Measurements from ENCODE around the gene LRPAP1. TPM values are rescaled to one million over a fixed set of nuclear protein-coding genes. Genes with fewer than 3 reads are reported as not detected.

LRPAP1 gene
- total RNA-seq, 1 donor = 82.9 TPM

GRCh38 chr4:3516061-3516835 lies 16.0 kb downstream of the LRPAP1 start:
- Histone ChIP-seq H3K4me2 (ENCODE audit: insufficient read depth, low read length) (no peak overlapping the region), H3K27me3 (ENCODE audit: insufficient read depth, low read length) (no peaks in the 10 kb centered on the region), H2AFZ (ENCODE audit: low read length) (no peak overlapping the region), H3K79me2 (ENCODE audit: insufficient read depth, low read length) (no peaks in the 10 kb centered on the region), H3K4me1 (ENCODE audit: insufficient read depth, low read length) (no peaks in the 10 kb centered on the region), H3K9me3 (ENCODE audit: low read depth, low read length) (no peaks in the 10 kb centered on the region), H3K4me3 (ENCODE audit: insufficient read depth, low read length) (no peak overlapping the region), H4K20me1 (ENCODE audit: insufficient read depth, low read length) (peaks cover 2% of the 10 kb centered on the region), H3K27ac (ENCODE audit: low read depth, low read length) (no peak overlapping the region), H3K36me3 (ENCODE audit: insufficient read depth, low read length) (peaks cover 59% of the 10 kb centered on the region)
- no peak for DNase-seq (ENCODE audit: insufficient read length, low spot score, missing footprints)
- TF ChIP-seq CTCF (IDR thresholded peaks at IDR 0.05; ENCODE audit: extremely low read depth, low read depth, low read length) = no peak

GRCh38 chr4:3515646-3516045 lies 16.6 kb downstream of the LRPAP1 start:
- Histone ChIP-seq H3K36me3 (ENCODE audit: insufficient read depth, low read length) (peaks cover 62% of the 10 kb centered on the region), H3K4me2 (ENCODE audit: insufficient read depth, low read length) (no peak overlapping the region), H3K4me3 (ENCODE audit: insufficient read depth, low read length) (no peak overlapping the region), H3K9me3 (ENCODE audit: low read depth, low read length) (no peaks in the 10 kb centered on the region), H2AFZ (ENCODE audit: low read length) (no peak overlapping the region), H3K27me3 (ENCODE audit: insufficient read depth, low read length) (no peaks in the 10 kb centered on the region), H4K20me1 (ENCODE audit: insufficient read depth, low read length) (peaks cover 2% of the 10 kb centered on the region), H3K27ac (ENCODE audit: low read depth, low read length) (no peak overlapping the region), H3K4me1 (ENCODE audit: insufficient read depth, low read length) (no peaks in the 10 kb centered on the region), H3K79me2 (ENCODE audit: insufficient read depth, low read length) (no peaks in the 10 kb centered on the region)
- TF ChIP-seq CTCF (IDR thresholded peaks at IDR 0.05; ENCODE audit: extremely low read depth, low read depth, low read length) = no peak
- DNase-seq (ENCODE audit: insufficient read length, low spot score, missing footprints) = no peak

GRCh38 chr4:3514806-3515501 lies 17.3 kb downstream of the LRPAP1 start:
- H4K20me1 ChIP-seq (ENCODE audit: insufficient read depth, low read length) = peaks cover 2% of the 10 kb centered on the region
- H2AFZ ChIP-seq (ENCODE audit: low read length) = no peak overlapping the region
- TF ChIP-seq CTCF (IDR thresholded peaks at IDR 0.05; ENCODE audit: extremely low read depth, low read depth, low read length) = no peak
- no peaks in the 10 kb centered on the region for H3K79me2 ChIP-seq (ENCODE audit: insufficient read depth, low read length)
- no peak overlapping the region for H3K27ac ChIP-seq (ENCODE audit: low read depth, low read length)
- H3K4me2 ChIP-seq (ENCODE audit: insufficient read depth, low read length) = no peak overlapping the region
- peaks cover 62% of the 10 kb centered on the region for H3K36me3 ChIP-seq (ENCODE audit: insufficient read depth, low read length)
- no peaks in the 10 kb centered on the region for H3K4me1 ChIP-seq (ENCODE audit: insufficient read depth, low read length)
- no peaks in the 10 kb centered on the region for H3K9me3 ChIP-seq (ENCODE audit: low read depth, low read length)
- DNase-seq (ENCODE audit: insufficient read length, low spot score, missing footprints) = peak; percentile 85
- H3K27me3 ChIP-seq (ENCODE audit: insufficient read depth, low read length) = no peaks in the 10 kb centered on the region
- no peak overlapping the region for H3K4me3 ChIP-seq (ENCODE audit: insufficient read depth, low read length)

- Histone ChIP-seq H3K36me3 (ENCODE audit: insufficient read depth, low read length) (peaks cover 63% of the 10 kb centered on the region), H2AFZ (ENCODE audit: low read length) (no peak overlapping the region), H3K79me2 (ENCODE audit: insufficient read depth, low read length) (no peaks in the 10 kb centered on the region), H3K4me3 (ENCODE audit: insufficient read depth, low read length) (no peak overlapping the region), H3K4me2 (ENCODE audit: insufficient read depth, low read length) (no peak overlapping the region), H3K27me3 (ENCODE audit: insufficient read depth, low read length) (no peaks in the 10 kb centered on the region), H4K20me1 (ENCODE audit: insufficient read depth, low read length) (peaks cover 2% of the 10 kb centered on the region), H3K4me1 (ENCODE audit: insufficient read depth, low read length) (no peaks in the 10 kb centered on the region), H3K9me3 (ENCODE audit: low read depth, low read length) (no peaks in the 10 kb centered on the region), H3K27ac (ENCODE audit: low read depth, low read length) (no peak overlapping the region)
- no peak for DNase-seq (ENCODE audit: insufficient read length, low spot score, missing footprints)
- no peak for TF ChIP-seq CTCF (IDR thresholded peaks at IDR 0.05; ENCODE audit: extremely low read depth, low read depth, low read length)
These were observed 17.9 kb downstream of the LRPAP1 start for GRCh38 chr4:3514221-3514780.
